GM19035 (cell line): ENCODE results near the gene MPPED1.

ENCODE experiments used
- ATAC-seq: cut with Tn5 transposase; IDR thresholded peaks from one replicate; pipeline ENCODE4 v1.9.1; 2021; ENCODE audit not compliant: unreplicated experiment

The MPPED1 gene

DNA sequence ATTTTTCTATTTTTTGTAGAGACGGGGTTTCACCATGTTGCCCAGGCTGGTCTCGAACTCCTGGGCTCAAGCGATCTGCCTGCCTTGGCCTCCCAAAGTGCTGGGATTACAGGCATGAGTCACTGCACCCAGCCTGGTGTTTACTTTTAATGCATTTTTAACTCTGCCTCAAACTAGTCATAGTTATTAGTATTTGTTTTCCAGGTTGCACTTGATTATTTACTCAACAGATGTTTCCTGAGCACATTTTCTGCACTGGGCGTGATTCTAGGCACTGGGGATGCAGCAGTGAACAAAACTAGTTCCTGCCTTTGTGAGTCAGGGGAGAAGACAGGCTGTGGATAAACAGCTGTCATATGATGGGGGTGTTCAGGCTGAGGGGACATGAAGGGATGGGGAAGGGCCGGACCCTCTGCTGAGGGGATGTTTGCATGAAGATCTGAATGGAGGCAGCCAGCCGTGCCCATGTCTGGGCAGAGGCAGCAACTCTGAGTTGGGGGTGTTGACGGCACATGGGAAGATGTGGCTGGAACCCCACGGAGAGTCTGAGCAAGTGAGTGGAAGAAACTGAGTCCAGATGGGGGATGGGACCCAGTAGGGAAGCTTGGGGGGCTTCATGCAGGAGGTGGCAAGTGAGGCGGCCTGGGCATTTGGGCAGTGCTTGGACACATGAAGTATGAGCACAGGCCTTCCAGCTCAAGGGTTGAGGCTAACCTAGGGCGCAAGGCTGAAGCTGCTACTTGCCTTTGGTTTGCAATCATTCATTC lies 34.4 kb downstream of the MPPED1 start:
- ATAC-seq: no peak

DNA sequence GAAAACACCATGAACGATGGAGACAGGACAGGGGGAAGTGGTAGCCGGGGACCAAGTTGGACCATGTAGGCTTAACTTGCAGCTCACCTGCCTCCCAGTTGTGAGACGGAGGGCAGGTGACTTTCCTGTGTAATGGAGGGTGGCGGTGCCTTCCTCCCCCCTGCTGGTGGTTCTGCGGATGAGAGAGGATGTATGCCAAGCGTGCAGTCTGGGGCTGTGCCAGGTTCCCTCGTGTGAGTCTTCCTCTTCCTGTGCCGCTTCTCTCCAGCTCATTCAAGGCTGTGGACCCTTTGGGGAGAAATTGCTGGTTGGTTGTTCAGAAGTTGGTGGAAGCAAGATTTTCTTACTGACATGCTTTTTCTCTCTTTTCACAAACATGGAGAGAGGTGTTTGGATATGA lies 35.1 kb downstream of the MPPED1 start:
- ATAC-seq: no peak

DNA sequence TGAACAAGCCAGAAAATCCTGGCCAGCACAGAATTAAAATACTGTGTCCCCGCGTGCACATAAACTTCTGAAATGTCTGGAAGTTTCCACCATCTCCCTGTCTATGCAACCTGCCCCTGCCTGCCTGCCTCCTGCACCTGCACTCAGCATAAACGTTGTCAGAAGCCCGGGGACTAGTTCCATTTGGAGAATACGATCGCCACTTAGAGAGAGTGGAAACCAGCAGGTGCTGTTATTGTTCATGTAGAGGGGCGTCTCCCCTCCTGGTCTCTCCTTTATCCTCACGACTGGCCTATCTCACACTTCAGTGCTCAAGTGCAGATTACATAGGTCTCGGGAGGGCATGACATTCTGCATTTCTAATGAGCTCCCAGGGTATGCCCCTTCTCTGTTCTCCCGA lies 35.6 kb downstream of the MPPED1 start:
- ATAC-seq: no peak

DNA sequence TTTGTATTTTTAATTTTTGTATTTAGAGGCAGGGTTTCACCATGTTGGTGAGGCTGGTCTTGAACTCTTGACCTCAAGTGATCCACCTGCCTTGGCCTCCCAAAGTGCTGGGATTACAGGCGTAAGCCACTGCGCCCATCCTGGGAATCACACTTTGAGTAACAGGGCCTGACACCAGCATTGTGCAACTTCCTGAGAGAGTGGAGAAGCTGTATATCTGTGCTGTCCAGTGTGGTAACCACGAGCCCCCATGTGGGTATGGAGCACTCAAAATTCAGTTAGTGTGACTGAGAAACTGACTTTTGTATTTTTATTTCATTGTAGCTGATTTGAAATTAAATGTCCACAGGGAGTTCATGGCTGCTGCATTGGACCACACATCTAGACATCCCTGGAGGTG lies 36.2 kb downstream of the MPPED1 start:
- ATAC-seq: no peak

DNA sequence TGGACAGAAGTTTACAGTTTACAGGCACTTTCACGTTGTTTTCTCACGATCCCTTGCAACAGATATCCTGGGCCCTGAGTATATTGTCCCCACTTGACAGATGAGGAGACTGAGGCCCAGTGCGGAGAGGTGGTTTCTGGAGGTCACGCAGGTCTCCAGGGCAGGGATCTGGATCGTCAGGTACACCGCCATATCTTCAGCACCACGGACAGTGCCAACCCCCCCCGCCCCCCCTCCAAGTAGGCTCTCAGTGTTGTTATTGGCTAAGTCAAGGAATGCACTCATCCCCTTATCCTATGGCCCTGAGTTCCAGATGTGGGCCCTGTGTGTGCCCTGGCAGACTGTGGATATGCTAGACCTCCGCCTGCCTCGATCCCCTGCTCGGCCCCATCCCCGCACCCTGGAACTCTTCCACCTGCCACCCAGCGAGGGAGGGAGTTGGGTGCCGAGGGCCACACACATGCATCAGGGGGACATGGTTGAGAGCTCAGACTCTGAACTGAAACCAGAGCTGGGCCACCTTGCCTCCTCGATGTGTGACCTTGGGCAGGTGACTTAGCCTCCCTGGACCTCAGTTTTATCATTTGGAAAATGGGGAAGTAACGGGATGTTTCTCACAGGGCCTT lies 37.5 kb downstream of the MPPED1 start:
- ATAC-seq: no peak

DNA sequence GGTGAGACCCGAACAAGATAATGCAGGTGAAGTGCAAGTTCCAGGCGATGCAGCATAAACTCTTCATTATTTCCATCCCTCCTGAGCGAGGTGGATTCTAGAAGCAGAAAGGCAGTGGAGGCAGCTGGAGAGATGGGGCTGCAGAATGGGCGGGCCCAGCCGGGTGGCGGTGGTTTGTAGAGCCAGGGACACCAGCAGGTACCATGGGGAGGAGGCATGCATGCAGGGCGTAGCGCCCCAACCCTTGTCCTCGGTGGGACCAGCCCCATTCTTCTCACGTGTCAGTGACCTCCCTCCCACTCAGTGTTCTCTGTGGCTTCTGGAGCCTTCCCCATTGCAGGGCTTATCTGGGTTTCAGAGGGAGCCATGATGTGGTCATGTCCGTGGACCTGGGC lies 38.0 kb downstream of the MPPED1 start:
- no peak for ATAC-seq

DNA sequence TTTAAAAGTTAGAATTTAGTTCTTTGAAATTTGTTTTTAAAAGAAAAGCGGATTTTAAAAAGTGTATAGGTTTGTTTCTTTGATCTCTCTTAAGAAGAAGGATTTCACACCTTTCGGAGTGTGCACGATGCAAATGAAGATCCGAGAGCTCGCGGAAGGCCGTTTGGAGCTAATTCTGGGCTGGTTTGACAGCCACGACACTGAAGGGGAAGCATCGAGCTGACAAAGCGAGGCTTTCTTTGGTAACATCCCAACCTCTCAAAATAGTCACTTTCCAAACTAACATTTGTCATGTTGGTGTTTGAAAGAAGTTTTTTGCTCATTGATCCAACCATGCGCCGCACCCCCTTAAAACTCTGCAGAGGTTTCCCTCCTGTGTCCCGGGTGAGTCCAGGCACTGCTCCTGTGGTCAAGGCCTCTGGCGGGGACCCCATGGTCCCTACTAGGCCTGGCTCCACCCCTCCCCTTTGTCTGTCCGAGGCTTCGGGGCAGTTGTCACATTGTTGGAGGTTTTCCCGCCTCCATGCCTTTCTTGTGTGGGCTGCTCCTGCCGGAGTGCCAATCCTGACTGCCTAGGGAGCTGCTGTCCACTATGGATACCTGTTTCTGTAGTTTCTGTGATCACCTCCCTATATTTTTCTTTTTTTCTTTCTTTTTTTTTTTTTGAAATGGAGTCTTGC lies 39.7 kb downstream of the MPPED1 start:
- no peak for ATAC-seq

DNA sequence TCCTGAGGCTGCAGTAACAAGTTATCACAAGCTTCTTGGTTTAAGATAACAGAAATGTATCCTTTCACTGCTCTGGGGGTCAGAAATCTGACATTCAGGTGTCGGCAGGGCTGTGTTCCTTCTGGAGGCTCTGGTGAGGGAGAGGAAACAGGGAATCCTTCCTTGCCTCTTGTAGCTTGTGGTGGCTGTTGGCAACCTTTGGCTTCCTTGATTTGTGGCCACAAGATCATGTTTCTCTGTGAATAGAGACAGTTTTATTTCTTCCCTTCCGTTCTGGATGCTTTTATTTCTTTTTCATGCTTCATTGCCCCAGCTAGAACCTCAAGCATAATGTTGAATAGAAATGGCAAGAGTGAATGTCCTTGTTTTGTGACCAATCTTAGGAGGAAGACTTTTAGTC lies 44.0 kb downstream of the MPPED1 start:
- no peak for ATAC-seq

DNA sequence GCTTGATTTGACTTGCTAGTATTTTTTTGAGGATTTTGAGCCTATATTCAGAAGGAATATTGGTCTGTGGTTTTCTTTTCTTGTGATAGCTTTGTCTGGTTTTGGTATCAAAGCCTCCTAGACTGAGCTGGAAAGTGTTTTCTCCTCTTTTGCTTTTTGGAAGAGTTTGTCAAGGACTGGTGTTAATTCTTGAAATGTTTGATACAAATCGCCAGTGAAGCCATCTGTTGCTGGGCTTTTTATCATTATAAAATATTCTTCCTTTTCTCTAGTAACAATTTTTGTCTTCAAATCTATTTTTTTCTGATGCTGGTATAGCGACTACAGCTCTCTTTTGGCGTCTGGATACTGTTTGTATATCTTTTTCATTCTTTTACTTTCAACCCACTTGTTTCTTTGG lies 45.2 kb downstream of the MPPED1 start:
- ATAC-seq: no peak

DNA sequence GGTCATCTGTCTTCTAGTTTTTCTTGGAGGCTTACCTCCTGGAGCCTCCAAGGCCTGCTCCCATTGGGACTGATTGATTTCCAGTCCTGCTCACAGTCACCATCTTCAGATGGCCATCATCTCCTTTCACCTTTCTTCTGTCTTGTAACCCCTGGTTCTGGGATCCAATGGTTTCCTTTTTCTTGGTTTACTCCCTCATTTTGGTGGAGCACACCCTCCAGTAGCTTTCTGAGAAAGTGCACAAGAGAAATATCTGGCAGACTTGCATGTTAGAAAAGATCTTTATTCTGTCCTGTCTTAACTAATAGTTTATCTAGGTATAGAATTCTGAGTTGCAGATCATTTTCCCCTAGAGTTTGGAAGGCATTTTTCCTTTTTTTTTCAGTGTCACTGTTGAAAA lies 50.9 kb downstream of the MPPED1 start:
- ATAC-seq: no peak

DNA sequence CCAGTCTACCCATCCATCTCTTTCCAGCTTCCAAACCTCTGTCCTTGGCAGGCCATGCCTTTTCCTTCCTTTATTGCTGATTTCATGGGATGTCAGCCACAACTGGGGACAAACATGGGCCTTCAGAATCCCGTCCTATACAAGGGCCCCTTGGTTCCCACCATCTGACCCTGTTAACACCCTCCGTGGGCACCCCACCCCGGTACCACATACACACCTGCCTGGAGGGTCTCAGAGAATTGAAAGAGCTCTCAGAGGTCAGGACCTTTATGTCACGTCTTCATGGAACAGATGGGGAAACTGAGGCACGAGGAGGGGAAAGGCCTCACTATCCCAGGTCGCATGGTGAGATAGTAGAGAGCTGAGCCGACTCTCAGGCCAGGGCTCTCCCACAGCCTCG lies 53.0 kb downstream of the MPPED1 start:
- ATAC-seq: no peak

DNA sequence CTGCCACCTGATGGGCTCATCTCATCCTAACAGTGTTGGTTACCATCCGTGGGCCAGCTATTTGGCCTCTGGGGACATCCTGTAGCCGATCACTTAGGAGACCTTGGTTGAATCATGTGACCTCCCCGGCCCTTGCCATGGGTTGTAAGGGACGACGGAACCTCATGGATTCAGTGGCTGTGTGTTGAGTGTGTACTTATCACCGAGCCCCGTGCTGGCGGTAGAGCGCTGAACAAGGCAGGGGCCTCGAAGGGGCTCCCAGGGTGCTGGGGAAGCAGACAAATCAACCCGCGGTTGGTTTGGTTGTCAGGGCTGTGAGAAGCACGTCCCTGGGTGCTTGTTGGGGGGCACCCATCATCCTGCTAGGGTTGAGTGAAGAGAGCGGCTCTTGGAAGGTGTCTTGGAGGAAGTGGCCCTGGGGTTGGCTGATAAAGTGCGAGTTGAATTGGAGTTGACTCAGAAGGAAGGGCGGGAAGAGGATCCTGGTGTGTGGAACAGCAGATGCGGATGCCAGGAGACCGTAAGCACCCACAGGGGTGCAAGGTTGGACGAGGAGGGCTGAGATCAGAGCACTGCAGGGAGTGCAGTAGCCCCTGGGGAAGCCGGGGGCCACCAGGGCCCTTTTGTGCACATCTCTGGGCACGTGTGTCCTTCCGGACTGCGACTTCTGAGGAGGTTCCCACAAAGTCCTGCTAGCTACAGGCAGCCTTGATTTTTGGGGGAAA lies 53.6 kb downstream of the MPPED1 start:
- no peak for ATAC-seq

DNA sequence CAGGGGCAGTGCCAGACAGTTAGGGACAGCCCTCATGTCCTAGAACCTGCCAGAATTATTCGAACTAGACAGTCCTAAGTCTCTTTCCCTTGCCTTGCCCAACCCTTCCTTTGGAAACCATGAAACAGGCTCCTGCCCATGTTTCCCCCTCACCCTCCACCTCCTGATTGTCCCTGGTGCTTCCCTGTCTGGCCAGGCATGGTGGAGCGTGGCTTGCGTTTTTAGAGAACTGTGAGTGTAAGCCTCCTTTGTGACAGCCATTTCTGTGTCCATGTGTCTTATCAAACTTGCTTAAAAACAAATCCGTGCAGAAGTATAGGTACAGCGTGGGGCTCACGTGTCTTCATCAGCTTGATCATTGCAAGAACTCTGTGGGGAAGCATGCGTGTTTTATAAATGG lies 54.9 kb downstream of the MPPED1 start:
- no peak for ATAC-seq

DNA sequence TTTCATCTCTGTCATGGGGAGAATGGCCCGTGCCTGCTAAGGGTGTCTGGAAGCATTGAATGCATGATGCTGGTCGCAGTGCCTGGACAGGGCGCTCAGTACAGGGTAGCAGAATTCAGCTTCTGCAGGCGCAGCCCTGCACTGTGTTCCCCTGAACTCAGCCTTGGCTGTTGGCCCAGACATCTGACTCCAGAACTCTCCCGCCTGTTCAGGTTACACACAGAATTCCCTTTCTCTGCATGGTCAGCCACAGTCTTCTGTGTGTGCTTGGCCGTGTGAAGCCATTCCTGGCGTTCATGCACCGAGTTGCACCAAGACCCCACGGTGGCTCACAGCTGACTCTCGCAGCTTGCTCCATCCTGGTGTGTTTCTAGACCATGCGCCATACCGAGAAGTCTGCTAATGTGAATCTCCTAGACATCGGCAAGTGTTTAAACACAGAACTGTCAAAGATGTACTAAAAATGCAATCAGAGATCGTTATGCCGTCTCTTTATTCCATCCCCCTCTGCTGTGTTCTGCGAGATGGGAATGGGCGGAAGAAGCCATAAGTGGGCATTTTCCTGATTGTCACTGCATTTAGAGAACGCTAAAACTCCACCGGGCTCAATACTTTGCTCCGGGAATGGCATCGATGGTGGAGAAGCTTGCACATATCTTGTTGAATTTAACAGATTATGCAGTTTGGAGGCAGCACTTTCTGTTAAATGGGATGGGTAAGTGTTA lies 55.6 kb downstream of the MPPED1 start:
- no peak for ATAC-seq

DNA sequence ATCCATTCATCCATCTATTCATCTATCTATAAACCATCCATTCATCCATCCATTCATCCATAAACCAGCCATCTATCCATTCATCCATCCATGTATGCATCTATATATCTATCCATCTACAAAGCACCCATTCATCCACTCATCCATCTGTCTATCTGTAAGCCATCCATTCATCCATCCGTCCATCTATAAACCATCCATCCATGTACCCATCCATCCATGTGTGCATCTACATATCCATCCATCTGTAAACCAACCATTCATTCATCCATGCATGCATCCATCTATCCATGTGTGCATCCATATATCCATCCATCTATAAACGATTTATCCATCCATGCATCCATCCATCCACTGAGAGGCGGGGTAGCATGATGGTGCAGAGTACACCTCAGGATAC lies 58.4 kb downstream of the MPPED1 start:
- ATAC-seq: no peak

DNA sequence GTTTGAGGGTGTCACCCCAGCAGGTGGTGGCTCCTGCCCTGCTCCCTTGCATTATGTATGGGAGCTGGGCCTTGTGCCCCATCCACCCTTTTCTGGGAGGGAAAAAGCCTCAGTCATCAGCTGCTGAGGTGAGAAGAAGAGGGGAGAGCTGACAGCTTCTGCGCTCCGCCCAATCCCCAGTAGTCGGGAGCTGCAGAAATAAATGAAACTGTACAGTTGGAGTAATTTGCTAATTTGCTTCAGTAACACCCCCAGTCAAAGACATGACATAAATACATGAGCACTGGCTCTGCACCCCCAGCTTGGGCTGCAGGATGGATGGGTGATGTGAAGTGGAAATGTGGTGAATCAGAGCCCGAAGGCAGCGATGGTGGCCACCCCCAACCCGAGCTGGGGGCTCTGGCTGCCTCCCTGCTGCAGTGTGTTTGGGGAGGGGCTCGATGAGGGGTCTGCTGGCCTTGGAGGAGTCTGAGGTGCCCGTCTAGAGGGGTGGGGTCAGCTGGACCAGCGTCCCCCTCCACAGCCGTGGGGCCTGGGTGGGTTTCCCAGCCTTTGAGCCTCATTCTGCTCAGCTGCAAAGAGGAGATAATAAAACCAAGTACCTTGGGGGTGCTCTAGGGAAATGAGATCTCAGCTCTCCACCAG lies 59.2 kb downstream of the MPPED1 start:
- ATAC-seq: no peak

DNA sequence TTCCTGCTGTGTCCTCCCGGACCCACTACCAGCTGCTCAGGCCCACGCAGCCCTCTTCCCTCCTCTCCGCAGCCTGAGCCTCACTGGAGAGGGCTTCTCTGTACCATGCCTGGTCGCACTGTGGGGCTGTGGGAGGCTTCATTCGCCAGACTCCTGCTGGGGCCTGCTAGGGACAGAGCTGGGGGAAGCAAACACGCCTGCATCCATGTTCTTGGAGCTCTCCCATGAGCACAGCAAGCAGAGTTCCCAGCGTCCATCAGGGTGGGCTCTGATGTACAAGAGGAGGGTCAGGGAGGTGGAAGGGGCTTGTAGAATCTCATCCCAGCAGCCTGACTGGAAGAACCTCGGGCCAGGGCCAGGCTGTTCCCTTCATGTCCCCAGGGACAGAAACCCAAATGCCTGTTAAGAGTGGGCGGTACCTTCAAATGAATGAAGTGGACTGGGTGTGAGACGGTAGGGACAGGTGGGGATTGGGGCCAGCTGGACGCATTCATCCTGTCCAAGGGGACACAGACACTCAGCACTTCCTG lies 59.9 kb downstream of the MPPED1 start:
- ATAC-seq: no peak

DNA sequence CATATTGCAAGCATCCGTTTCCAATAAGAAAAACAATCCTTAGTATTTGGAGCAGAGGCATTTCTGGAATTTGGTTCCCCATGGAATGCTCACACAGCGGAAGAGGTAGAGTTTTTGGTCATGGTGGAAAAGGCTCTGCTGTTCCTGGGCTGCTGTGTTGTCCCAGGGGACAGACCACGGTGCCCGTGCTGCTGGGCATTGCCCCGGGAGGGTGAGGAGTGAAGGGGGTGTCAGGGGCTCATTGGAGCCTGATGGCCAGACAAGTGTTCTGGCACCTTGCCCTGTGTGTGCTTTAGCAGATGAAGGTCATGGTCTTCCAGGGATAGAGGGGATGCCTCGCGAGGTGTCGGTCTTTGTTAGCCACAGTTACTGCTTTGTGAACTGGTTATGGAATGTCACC lies 61.2 kb downstream of the MPPED1 start:
- no peak for ATAC-seq

DNA sequence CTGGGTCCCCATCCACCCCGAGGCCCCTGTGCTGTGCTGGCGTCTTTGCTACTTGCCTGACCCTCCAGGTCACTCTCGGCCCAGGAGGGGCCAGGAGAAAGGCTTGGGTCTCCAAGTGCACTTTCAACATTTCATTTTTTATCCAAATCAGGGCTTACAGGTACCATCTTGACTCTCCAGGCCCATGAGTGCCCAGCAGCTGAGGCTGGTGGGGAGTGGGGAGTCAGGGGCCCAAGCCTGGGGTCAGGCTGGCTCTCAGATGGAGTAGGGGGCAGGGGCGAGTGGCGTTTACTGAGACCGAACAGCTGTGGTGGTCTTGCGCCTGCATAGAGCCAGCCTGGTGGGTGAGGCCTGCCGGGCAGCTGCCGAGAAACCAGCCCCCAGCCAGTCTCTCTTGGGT lies 61.6 kb downstream of the MPPED1 start:
- no peak for ATAC-seq
